HEK293 (cell line): ENCODE measurements around the gene ELAVL2.

Source experiments
- CTCF ChIA-PET: fragments of 350-600 bp; formaldehyde crosslinking; extraction: SDS; loops from one replicate; lab custom pipeline; 2021; ENCODE audit warnings: antibody characterized with exemption; lab: Yijun Ruan, JAX
- POLR2A ChIA-PET: fragments of 300-600 bp; formaldehyde crosslinking; extraction: SDS; loops from one replicate; lab custom pipeline; 2020; ENCODE audit warnings: antibody characterized with exemption, inconsistent platforms; lab: Yijun Ruan, JAX
- H3K27ac ChIP-seq: fragments of 200-500 bp; sonication (Bioruptor generic); 2 replicates; pipeline ENCODE4 v1.5.1; 2014; ENCODE audit warnings: low read depth, low read length, control low read depth, inconsistent platforms; ENCODE audit errors: extremely low read depth
- H3K36me3 ChIP-seq, 2 experiments: fragments of 200-500 bp in 1 of 2; sonication (Bioruptor generic) in 1 of 2; 1 replicate in 1 of 2; 2 replicates in 1 of 2; pipeline ENCODE4 v1.5.1; 2014 to 2017; ENCODE audit warnings: inconsistent platforms in 2 of 2, low read length in 2 of 2; ENCODE audit not compliant: control insufficient read depth in 2 of 2, insufficient read depth in 1 of 2
- H3K4me1 ChIP-seq: fragments of 200-500 bp; sonication (Bioruptor generic); 2 replicates; pipeline ENCODE4 v1.5.1; 2014; ENCODE audit warnings: mild to moderate bottlenecking, low read length, inconsistent platforms; ENCODE audit not compliant: control insufficient read depth, insufficient read depth
- H3K4me3 ChIP-seq: 2 replicates; pipeline ENCODE4 v1.5.1; 2011; ENCODE audit warnings: low read depth, mild to moderate bottlenecking, control low read depth, low read length, moderate library complexity
- H3K9me3 ChIP-seq: fragments of 200-500 bp; sonication (Bioruptor generic); 2 replicates; pipeline ENCODE4 v1.5.1; 2014; ENCODE audit warnings: low read depth, low read length, inconsistent platforms; ENCODE audit not compliant: control insufficient read depth, insufficient read depth
- KLF16 ChIP-seq: fragments of 450-650 bp; formaldehyde crosslinking; IDR thresholded peaks from 2 replicates; pipeline ENCODE4 v1.5.1; 2017; ENCODE audit warnings: missing biosample characterization, missing genetic modification characterization
- OSR2 ChIP-seq: fragments of 450-650 bp; formaldehyde crosslinking; IDR thresholded peaks from 2 replicates; pipeline ENCODE4 v1.5.1; 2016; ENCODE audit warnings: missing biosample characterization, missing genetic modification characterization
- ZNF112 ChIP-seq: fragments of 450-650 bp; formaldehyde crosslinking; IDR thresholded peaks from 2 replicates; pipeline ENCODE4 v1.5.0; 2017; ENCODE audit warnings: missing biosample characterization, missing genetic modification characterization
- ZNF121 ChIP-seq: fragments of 450-650 bp; formaldehyde crosslinking; IDR thresholded peaks from 2 replicates; pipeline ENCODE4 v1.5.1; 2016; ENCODE audit warnings: missing biosample characterization, missing genetic modification characterization
- ZNF184 ChIP-seq: fragments of 450-650 bp; IDR thresholded peaks from 2 replicates; pipeline ENCODE4 v1.5.1; 2018; ENCODE audit warnings: missing biosample characterization, mild to moderate bottlenecking, missing genetic modification characterization
- ZNF19 ChIP-seq: fragments of 450-650 bp; formaldehyde crosslinking; IDR thresholded peaks from 2 replicates; pipeline ENCODE4; 2016; ENCODE audit warnings: missing biosample characterization, missing genetic modification characterization, low read depth
- ZNF214 ChIP-seq: fragments of 450-650 bp; formaldehyde crosslinking; IDR thresholded peaks from 2 replicates; pipeline ENCODE4 v1.5.1; 2017; ENCODE audit warnings: missing biosample characterization, mild to moderate bottlenecking, missing genetic modification characterization, borderline replicate concordance
- ZNF274 ChIP-seq, 2 experiments: fragments of 200-500 bp in 1 of 2; fragments of 450-650 bp in 1 of 2; sonication (Bioruptor generic) in 1 of 2; formaldehyde crosslinking in 1 of 2; IDR thresholded peaks; 2 replicates each; pipeline versions ENCODE4 v1.5.1 to v1.6.1; 2014 to 2016; ENCODE audit warnings: borderline replicate concordance in 1 of 2, inconsistent platforms in 1 of 2, low read length in 1 of 2, missing biosample characterization in 1 of 2, missing genetic modification characterization in 1 of 2
- ZNF341 ChIP-seq: fragments of 450-650 bp; formaldehyde crosslinking; IDR thresholded peaks from 2 replicates; pipeline ENCODE4; 2016; ENCODE audit warnings: low read depth, missing biosample characterization, missing genetic modification characterization
- ZNF585B ChIP-seq: fragments of 450-650 bp; formaldehyde crosslinking; IDR thresholded peaks from 2 replicates; pipeline ENCODE4 v1.5.1; 2016; ENCODE audit warnings: missing biosample characterization, missing genetic modification characterization
- ZNF776 ChIP-seq: fragments of 450-650 bp; formaldehyde crosslinking; IDR thresholded peaks from 2 replicates; pipeline ENCODE4 v1.5.0; 2017; ENCODE audit warnings: missing biosample characterization, missing genetic modification characterization, borderline replicate concordance
- TF ChIP-seq, protein P1 (sequence below): fragments of 450-650 bp; formaldehyde crosslinking; IDR thresholded peaks from 2 replicates; pipeline ENCODE4 v1.5.1; 2016; ENCODE audit warnings: missing biosample characterization, missing genetic modification characterization
- TF ChIP-seq, protein P2 (sequence below): fragments of 450-650 bp; formaldehyde crosslinking; IDR thresholded peaks from 2 replicates; pipeline ENCODE4 v1.5.1; 2016; ENCODE audit warnings: missing biosample characterization, missing genetic modification characterization
- TF ChIP-seq, protein P3 (sequence below): fragments of 450-650 bp; formaldehyde crosslinking; IDR thresholded peaks from 2 replicates; pipeline ENCODE4 v1.5.1; 2017; ENCODE audit warnings: missing biosample characterization, missing genetic modification characterization
- TF ChIP-seq, protein P4 (sequence below): fragments of 450-650 bp; formaldehyde crosslinking; IDR thresholded peaks from 2 replicates; pipeline ENCODE4 v1.5.1; 2016; ENCODE audit warnings: missing biosample characterization, missing genetic modification characterization, borderline replicate concordance
- TF ChIP-seq, protein P5 (sequence below): fragments of 450-650 bp; formaldehyde crosslinking; IDR thresholded peaks from 2 replicates; pipeline ENCODE4 v1.5.0; 2017; ENCODE audit warnings: missing biosample characterization, missing genetic modification characterization, borderline replicate concordance

Gene ELAVL2

DNA sequence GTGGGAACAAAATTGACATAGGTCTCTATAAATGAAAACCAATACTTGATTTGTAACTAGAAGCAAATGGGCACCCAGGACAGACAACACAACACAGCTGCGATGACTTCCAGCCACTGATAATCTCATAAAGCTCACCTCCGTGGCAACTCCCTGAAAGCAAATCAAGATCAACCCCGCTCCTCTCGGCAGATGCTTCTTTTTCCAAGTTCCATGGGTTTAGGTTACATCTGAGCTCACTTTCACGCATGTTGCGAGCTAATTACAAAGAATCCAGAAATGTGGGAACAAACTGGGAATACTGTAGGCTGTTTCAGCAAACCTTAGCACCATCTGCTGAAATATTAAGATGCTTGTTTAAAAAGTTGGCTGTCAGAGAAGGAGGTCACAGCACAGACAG, 153.9 kb downstream of the ELAVL2 start:
- Histone ChIP-seq H3K4me3 (no peak overlapping the region), H3K9me3 (no peaks in the 10 kb centered on the region), H3K4me1 (no peaks in the 10 kb centered on the region), H3K36me3 (peaks cover 0 to 60% of the 10 kb centered on the region in 2 experiments; a peak in 2 of 3 replicates), H3K27ac (no peak overlapping the region)
- TF ChIP-seq KLF16 (tag by site-specific recombination) (no peak), ZNF19 (no peak), ZNF341 (tag by site-specific recombination) (no peak), ZNF121 (tag by site-specific recombination) (no peak), ZNF274 (IDR thresholded peaks at IDR 0.05; ENCODE audit: low read length) (no peak), ZNF274 (tag by site-specific recombination; IDR thresholded peaks at IDR 0.05; ENCODE audit: borderline replicate concordance) (no peak)
- TF ChIP-seq, protein P1, sequence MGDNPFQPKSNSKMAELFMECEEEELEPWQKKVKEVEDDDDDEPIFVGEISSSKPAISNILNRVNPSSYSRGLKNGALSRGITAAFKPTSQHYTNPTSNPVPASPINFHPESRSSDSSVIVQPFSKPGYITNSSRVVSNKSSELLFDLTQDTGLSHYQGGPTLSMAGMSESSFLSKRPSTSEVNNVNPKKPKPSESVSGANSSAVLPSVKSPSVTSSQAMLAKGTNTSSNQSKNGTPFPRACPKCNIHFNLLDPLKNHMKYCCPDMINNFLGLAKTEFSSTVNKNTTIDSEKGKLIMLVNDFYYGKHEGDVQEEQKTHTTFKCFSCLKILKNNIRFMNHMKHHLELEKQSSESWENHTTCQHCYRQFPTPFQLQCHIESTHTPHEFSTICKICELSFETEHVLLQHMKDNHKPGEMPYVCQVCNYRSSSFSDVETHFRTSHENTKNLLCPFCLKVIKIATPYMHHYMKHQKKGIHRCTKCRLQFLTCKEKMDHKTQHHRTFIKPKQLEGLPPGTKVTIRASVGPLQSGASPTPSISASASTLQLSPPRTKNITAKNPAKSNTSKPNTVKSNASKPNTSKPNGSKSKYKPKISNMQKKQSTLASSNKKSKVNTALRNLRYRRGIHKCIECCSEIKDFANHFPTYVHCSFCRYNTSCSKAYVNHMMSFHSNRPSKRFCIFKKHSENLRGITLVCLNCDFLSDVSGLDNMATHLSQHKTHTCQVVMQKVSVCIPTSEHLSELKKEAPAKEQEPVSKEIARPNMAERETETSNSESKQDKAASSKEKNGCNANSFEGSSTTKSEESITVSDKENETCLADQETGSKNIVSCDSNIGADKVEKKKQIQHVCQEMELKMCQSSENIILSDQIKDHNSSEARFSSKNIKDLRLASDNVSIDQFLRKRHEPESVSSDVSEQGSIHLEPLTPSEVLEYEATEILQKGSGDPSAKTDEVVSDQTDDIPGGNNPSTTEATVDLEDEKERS (tag by site-specific recombination) = no peak
- TF ChIP-seq, protein P2, sequence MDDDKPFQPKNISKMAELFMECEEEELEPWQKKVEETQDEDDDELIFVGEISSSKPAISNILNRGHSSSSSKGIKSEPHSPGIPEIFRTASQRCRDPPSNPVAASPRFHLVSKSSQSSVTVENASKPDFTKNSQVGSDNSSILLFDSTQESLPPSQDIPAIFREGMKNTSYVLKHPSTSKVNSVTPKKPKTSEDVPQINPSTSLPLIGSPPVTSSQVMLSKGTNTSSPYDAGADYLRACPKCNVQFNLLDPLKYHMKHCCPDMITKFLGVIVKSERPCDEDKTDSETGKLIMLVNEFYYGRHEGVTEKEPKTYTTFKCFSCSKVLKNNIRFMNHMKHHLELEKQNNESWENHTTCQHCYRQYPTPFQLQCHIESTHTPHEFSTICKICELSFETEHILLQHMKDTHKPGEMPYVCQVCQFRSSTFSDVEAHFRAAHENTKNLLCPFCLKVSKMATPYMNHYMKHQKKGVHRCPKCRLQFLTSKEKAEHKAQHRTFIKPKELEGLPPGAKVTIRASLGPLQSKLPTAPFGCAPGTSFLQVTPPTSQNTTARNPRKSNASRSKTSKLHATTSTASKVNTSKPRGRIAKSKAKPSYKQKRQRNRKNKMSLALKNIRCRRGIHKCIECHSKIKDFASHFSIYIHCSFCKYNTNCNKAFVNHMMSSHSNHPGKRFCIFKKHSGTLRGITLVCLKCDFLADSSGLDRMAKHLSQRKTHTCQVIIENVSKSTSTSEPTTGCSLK (tag by site-specific recombination) = no peak
- TF ChIP-seq, protein P3, sequence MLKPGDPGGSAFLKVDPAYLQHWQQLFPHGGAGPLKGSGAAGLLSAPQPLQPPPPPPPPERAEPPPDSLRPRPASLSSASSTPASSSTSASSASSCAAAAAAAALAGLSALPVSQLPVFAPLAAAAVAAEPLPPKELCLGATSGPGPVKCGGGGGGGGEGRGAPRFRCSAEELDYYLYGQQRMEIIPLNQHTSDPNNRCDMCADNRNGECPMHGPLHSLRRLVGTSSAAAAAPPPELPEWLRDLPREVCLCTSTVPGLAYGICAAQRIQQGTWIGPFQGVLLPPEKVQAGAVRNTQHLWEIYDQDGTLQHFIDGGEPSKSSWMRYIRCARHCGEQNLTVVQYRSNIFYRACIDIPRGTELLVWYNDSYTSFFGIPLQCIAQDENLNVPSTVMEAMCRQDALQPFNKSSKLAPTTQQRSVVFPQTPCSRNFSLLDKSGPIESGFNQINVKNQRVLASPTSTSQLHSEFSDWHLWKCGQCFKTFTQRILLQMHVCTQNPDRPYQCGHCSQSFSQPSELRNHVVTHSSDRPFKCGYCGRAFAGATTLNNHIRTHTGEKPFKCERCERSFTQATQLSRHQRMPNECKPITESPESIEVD (tag by site-specific recombination) = no peak
- ChIA-PET CTCF (no interaction called here), POLR2A (no interaction called here)

DNA sequence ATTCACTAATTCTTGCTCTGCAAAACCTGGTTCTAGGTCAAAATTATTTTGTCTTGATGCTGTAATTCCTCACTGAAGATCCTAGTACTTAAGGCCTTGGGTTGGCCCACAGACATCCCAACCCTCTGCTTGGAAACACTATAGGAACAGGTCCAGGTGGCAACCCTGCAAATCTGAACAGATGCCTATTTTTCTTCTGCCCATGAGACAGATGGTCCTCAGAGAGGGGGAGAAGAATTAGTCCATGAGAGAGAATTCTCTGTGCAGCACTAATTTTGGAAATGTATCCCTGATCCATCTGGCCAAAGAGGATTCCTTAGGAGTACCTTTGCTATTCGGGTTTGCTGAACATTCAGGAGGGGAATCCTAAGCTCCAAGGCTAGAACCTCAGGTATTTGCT, 156.3 kb downstream of the ELAVL2 start:
- TF ChIP-seq OSR2 (tag by site-specific recombination) = no peak
- TF ChIP-seq ZNF214 (tag by site-specific recombination) = no peak
- no peak for TF ChIP-seq ZNF112 (tag by site-specific recombination)
- TF ChIP-seq, protein P4, sequence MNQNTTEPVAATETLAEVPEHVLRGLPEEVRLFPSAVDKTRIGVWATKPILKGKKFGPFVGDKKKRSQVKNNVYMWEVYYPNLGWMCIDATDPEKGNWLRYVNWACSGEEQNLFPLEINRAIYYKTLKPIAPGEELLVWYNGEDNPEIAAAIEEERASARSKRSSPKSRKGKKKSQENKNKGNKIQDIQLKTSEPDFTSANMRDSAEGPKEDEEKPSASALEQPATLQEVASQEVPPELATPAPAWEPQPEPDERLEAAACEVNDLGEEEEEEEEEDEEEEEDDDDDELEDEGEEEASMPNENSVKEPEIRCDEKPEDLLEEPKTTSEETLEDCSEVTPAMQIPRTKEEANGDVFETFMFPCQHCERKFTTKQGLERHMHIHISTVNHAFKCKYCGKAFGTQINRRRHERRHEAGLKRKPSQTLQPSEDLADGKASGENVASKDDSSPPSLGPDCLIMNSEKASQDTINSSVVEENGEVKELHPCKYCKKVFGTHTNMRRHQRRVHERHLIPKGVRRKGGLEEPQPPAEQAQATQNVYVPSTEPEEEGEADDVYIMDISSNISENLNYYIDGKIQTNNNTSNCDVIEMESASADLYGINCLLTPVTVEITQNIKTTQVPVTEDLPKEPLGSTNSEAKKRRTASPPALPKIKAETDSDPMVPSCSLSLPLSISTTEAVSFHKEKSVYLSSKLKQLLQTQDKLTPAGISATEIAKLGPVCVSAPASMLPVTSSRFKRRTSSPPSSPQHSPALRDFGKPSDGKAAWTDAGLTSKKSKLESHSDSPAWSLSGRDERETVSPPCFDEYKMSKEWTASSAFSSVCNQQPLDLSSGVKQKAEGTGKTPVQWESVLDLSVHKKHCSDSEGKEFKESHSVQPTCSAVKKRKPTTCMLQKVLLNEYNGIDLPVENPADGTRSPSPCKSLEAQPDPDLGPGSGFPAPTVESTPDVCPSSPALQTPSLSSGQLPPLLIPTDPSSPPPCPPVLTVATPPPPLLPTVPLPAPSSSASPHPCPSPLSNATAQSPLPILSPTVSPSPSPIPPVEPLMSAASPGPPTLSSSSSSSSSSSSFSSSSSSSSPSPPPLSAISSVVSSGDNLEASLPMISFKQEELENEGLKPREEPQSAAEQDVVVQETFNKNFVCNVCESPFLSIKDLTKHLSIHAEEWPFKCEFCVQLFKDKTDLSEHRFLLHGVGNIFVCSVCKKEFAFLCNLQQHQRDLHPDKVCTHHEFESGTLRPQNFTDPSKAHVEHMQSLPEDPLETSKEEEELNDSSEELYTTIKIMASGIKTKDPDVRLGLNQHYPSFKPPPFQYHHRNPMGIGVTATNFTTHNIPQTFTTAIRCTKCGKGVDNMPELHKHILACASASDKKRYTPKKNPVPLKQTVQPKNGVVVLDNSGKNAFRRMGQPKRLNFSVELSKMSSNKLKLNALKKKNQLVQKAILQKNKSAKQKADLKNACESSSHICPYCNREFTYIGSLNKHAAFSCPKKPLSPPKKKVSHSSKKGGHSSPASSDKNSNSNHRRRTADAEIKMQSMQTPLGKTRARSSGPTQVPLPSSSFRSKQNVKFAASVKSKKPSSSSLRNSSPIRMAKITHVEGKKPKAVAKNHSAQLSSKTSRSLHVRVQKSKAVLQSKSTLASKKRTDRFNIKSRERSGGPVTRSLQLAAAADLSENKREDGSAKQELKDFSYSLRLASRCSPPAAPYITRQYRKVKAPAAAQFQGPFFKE (tag by site-specific recombination) = no peak
- TF ChIP-seq ZNF184 (tag by site-specific recombination) = no peak
- no peak for TF ChIP-seq ZNF776 (tag by site-specific recombination)
- TF ChIP-seq ZNF585B (tag by site-specific recombination) = no peak
- TF ChIP-seq, protein P5, sequence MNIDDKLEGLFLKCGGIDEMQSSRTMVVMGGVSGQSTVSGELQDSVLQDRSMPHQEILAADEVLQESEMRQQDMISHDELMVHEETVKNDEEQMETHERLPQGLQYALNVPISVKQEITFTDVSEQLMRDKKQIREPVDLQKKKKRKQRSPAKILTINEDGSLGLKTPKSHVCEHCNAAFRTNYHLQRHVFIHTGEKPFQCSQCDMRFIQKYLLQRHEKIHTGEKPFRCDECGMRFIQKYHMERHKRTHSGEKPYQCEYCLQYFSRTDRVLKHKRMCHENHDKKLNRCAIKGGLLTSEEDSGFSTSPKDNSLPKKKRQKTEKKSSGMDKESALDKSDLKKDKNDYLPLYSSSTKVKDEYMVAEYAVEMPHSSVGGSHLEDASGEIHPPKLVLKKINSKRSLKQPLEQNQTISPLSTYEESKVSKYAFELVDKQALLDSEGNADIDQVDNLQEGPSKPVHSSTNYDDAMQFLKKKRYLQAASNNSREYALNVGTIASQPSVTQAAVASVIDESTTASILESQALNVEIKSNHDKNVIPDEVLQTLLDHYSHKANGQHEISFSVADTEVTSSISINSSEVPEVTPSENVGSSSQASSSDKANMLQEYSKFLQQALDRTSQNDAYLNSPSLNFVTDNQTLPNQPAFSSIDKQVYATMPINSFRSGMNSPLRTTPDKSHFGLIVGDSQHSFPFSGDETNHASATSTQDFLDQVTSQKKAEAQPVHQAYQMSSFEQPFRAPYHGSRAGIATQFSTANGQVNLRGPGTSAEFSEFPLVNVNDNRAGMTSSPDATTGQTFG (tag by site-specific recombination) = no peak
- Histone ChIP-seq H3K9me3 (no peaks in the 10 kb centered on the region), H3K4me3 (no peak overlapping the region), H3K27ac (no peak overlapping the region), H3K36me3 (peaks cover 0 to 54% of the 10 kb centered on the region in 2 experiments; a peak in 2 of 3 replicates), H3K4me1 (no peaks in the 10 kb centered on the region)
- ChIA-PET POLR2A (no interaction called here), CTCF (no interaction called here)
